Stimulated activated CD4-positive, alpha-beta T cell treated with anti-CD3 and anti-CD28 coated beads, Interleukin-4, amount 100 ng/mL, for 4 hours (primary cell): ENCODE results near the gene GJA5.

Experiments
- DNase-seq, 2 experiments: peaks; one replicate each; pipeline ENCODE4 v3.0.0-alpha.2; 2020

Gene GJA5

GRCh38 chr1:147723691-147724323 is 36.6 kb downstream of the GJA5 start:
- DNase-seq, result no peak

DNA sequence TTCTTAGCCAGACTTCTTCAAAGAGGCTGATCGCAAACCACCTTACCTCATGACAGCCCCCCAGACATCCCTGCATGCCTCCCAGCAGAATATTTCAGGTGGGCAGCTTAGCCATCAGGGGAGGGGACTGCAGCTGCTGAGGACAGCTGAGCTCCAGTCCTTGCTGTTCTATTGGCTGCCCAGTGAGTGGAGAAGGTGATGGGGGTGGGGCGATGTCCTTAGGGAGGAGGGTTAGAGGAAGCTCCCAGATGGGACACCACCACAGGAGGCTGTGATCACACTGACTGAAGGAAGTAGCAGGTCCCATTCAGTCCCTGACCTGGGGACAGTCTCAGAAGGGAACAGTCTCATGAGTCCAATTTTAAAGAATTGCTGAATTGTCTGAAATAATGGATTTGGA is 38.3 kb downstream of the GJA5 start:
- no peak for DNase-seq

DNA sequence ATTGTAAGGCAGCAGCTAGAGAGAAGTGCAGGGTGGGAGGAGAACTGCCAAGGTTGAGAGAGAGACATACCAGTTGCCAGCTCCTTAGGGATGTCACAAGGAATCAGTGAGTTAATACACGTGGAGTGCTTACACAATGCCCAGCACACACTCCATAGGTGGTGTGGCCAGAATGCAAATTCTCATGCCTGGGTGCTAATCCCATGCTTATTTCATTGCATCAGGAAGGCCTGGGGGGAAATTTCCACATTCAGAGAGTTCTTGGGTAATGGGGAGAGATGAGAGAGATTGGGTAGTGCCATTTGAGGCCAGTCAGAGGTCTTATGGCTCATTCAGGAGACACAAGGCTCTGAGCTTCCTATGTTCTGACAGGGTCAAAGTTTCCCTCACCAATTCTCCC is 38.7 kb downstream of the GJA5 start:
- no peak for DNase-seq

GRCh38 chr1:147720557-147720956 is 39.8 kb downstream of the GJA5 start:
- no peak for DNase-seq

- no peak for DNase-seq
These were observed 40.6 kb downstream of the GJA5 start for GRCh38 chr1:147719711-147720225.

- no peak for DNase-seq
These were observed 41.2 kb downstream of the GJA5 start for GRCh38 chr1:147719029-147719698.

DNA sequence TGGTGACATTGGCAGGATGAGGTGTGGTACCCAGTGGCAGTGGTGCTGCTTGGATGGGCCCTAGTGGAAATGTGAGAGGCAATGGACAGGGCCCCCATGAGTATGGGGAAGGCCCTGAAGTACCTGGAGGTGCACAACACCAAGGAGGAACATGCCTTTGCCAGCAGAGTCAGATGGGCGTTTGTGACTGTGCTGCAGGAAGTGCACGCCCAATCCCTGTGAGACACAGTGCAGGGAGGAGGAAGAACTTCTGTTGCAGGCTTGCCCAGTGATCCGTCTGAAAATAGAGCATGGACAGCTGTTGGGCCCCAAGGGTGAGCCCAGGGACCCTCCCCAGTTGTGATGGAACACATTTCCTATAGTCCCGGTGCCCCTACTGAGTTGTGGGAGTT is 42.7 kb downstream of the GJA5 start:
- DNase-seq, result no peak

- no peak for DNase-seq
These were observed 43.2 kb downstream of the GJA5 start for GRCh38 chr1:147717051-147717705.

- DNase-seq, result no peak
These were observed 47.8 kb downstream of the GJA5 start for GRCh38 chr1:147712605-147713004.
